GM23338 (cell line): ENCODE data around the gene IL19. TPM values are rescaled to one million over a fixed set of nuclear protein-coding genes. Genes with fewer than 3 reads are reported as not detected.

ENCODE experiments used
- ATAC-seq: fragments of 200-7000 bp; cut with Tn5 transposase; 3 replicates; pipeline ENCODE4 v1.9.1; 2020
- DNase-seq: peaks from one replicate; pipeline ENCODE4 v3.0.0-alpha.2; 2015; ENCODE audit warnings: low spot score
- H2AFZ ChIP-seq: fragments of 200-600 bp; sonication (generic); 2 replicates; pipeline ENCODE4 v1.8.0; 2016; ENCODE audit warnings: antibody characterized with exemption, mild to moderate bottlenecking, moderate library complexity
- H3F3A ChIP-seq: fragments of 200-600 bp; sonication (generic); replicated peaks from 2 replicates; pipeline ENCODE4 v1.8.0; 2017; ENCODE audit warnings: antibody characterized with exemption, mixed run types, low read depth
- H3K27ac ChIP-seq: fragments of 200-600 bp; sonication (generic); 2 replicates; pipeline ENCODE4 v1.6.1; 2016; ENCODE audit warnings: low read depth
- H3K27me3 ChIP-seq: fragments of 200-600 bp; sonication (generic); 2 replicates; pipeline ENCODE4 v1.8.0; 2016; ENCODE audit warnings: mild to moderate bottlenecking, mixed run types, moderate library complexity; ENCODE audit not compliant: insufficient read depth
- H3K36me3 ChIP-seq: fragments of 200-600 bp; sonication (generic); 2 replicates; pipeline ENCODE4 v1.8.0; 2016; ENCODE audit warnings: mild to moderate bottlenecking; ENCODE audit not compliant: insufficient read depth
- H3K4me1 ChIP-seq: fragments of 200-600 bp; sonication (generic); 2 replicates; pipeline ENCODE4 v1.8.0; 2016; ENCODE audit warnings: mild to moderate bottlenecking, moderate library complexity; ENCODE audit not compliant: insufficient read depth
- H3K4me2 ChIP-seq: fragments of 200-600 bp; sonication (generic); 2 replicates; pipeline ENCODE4 v1.7.1; 2017; ENCODE audit warnings: mixed run types
- H3K4me3 ChIP-seq: fragments of 200-600 bp; sonication (generic); 2 replicates; pipeline ENCODE4 v1.6.1; 2016; ENCODE audit warnings: mixed run types
- H3K79me2 ChIP-seq: fragments of 200-600 bp; sonication (generic); replicated peaks from 2 replicates; pipeline ENCODE4 v1.8.0; 2017; ENCODE audit warnings: mild to moderate bottlenecking; ENCODE audit not compliant: insufficient read depth
- H3K9me2 ChIP-seq: fragments of 200-600 bp; sonication (generic); 2 replicates; pipeline ENCODE4 v1.8.0; 2017; ENCODE audit not compliant: insufficient read depth
- H4K20me1 ChIP-seq: fragments of 200-600 bp; sonication (generic); replicated peaks from 2 replicates; pipeline ENCODE4 v1.8.0; 2017; ENCODE audit warnings: mild to moderate bottlenecking; ENCODE audit not compliant: insufficient read depth
- H3K27ac Mint-ChIP-seq: 2 replicates; pipeline ENCODE4 v1.8.0; 2020; ENCODE audit warnings: inconsistent platforms, mild to moderate bottlenecking, moderate library complexity, mixed read lengths
- H3K27me3 Mint-ChIP-seq: 3 replicates; pipeline ENCODE4 v1.8.0; 2022; ENCODE audit warnings: low read depth, mild to moderate bottlenecking, moderate library complexity, mixed read lengths, inconsistent platforms; ENCODE audit not compliant: insufficient read depth, poor library complexity
- H3K36me3 Mint-ChIP-seq: 3 replicates; pipeline ENCODE4 v1.8.0; 2021; ENCODE audit warnings: low read depth, mild to moderate bottlenecking, inconsistent platforms, moderate library complexity, mixed read lengths
- H3K4me1 Mint-ChIP-seq: 3 replicates; pipeline ENCODE4 v1.8.0; 2020; ENCODE audit warnings: mild to moderate bottlenecking, inconsistent platforms, mixed read lengths
- H3K4me3 Mint-ChIP-seq: 3 replicates; pipeline ENCODE4 v1.8.0; 2021; ENCODE audit warnings: moderate library complexity, mild to moderate bottlenecking, inconsistent platforms, mixed read lengths
- H3K9me3 Mint-ChIP-seq: 3 replicates; pipeline ENCODE4 v1.8.0; 2020; ENCODE audit warnings: moderate library complexity, mild to moderate bottlenecking, inconsistent platforms, mixed read lengths
- CTCF ChIP-seq, 2 experiments: fragments of 200-600 bp in 1 of 2; sonication (generic) in 1 of 2; conservative IDR thresholded peaks; 2 replicates each; pipeline versions ENCODE4 v1.5.1 to v1.6.1; 2016 to 2017; ENCODE audit warnings: antibody characterized with exemption in 2 of 2, low read depth in 2 of 2, mild to moderate bottlenecking in 2 of 2, moderate library complexity in 1 of 2
- EZH2 ChIP-seq: fragments of 200-600 bp; sonication (generic); IDR thresholded peaks from one replicate; pipeline ENCODE4 v1.8.0; 2017; ENCODE audit warnings: antibody characterized with exemption, mild to moderate bottlenecking, low read depth; ENCODE audit not compliant: unreplicated experiment
- EZH2phosphoT487 ChIP-seq: fragments of 200-600 bp; sonication (generic); IDR thresholded peaks from one replicate; pipeline ENCODE4 v1.8.1; 2018; ENCODE audit warnings: antibody characterized with exemption; ENCODE audit not compliant: unreplicated experiment
- NANOG ChIP-seq: IDR thresholded peaks from 2 replicates; pipeline ENCODE4 v1.6.1; 2016; ENCODE audit warnings: antibody characterized with exemption, borderline replicate concordance
- POLR2AphosphoS5 ChIP-seq: IDR thresholded peaks from 2 replicates; pipeline ENCODE4 v1.6.1; 2016; ENCODE audit warnings: antibody characterized with exemption, low read depth
- REST ChIP-seq: IDR thresholded peaks from one replicate; pipeline ENCODE4 v1.6.1; 2018; ENCODE audit warnings: antibody characterized with exemption; ENCODE audit not compliant: unreplicated experiment
- ZNF114 ChIP-seq: fragments of 250-450 bp; sonication (Bioruptor Pico); IDR thresholded peaks from 2 replicates; pipeline ENCODE4 v1.5.0; 2020; ENCODE audit warnings: mild to moderate bottlenecking, moderate library complexity
- ZNF462 ChIP-seq: fragments of 250-450 bp; sonication (Bioruptor Pico); IDR thresholded peaks from 2 replicates; pipeline ENCODE4 v1.5.0; 2020; ENCODE audit warnings: mild to moderate bottlenecking, moderate library complexity
- polyA plus RNA-seq: library from polyadenylated mRNA; unstranded; fragments of >200 nt; fragmentation: Nextera tagmentation; extraction: Ambion mirVana; gene quantifications from 2 replicates; pipeline ENCODE4 v1.2.1, GENCODE V29; 2016
- total RNA-seq: library from RNA; depleted of rRNA; stranded (reverse); fragments of >200 nt; shearing (Covaris generic); gene quantifications from 2 replicates; pipeline ENCODE4 v1.2.3, GENCODE V29; 2014

The IL19 gene
- total and polyA plus RNA-seq, 2 experiments from 2014 or later: not detected

- no peak for TF ChIP-seq REST
- TF ChIP-seq NANOG: no peak
- TF ChIP-seq ZNF462 (CRISPR knock-in tag): no peak
Measured at GRCh38 chr1:206824331-206824730, 53.8 kb downstream of the IL19 start (continued).

GRCh38 chr1:206826394-206826793 lies 55.8 kb downstream of the IL19 start:
- no peak overlapping the region for H3K27ac ChIP-seq
- H3F3A ChIP-seq: no peaks in the 10 kb centered on the region
- Mint-ChIP-seq H3K4me1 (peaks cover 5% of the 10 kb centered on the region; the same call in 2 of the 3 replicates), H3K4me3 (no peak overlapping the region), H3K36me3 (no peaks in the 10 kb centered on the region), H3K9me3 (no peaks in the 10 kb centered on the region), H3K27ac (no peak overlapping the region; the same call in 1 of the 2 replicates), H3K27me3 (no peaks in the 10 kb centered on the region)
- no peaks in the 10 kb centered on the region for H3K79me2 ChIP-seq
- no peak overlapping the region for H3K4me2 ChIP-seq
- no peak for TF ChIP-seq EZH2
- no peak for TF ChIP-seq REST
- TF ChIP-seq ZNF114 (CRISPR knock-in tag): no peak
- no peak for TF ChIP-seq CTCF (conservative IDR thresholded peaks at IDR 0.05; ENCODE audit: low read depth in 2 of 2)
- no peak for TF ChIP-seq EZH2phosphoT487
- TF ChIP-seq POLR2AphosphoS5: no peak
- DNase-seq (no peak), ATAC-seq (no peak)
- no peaks in the 10 kb centered on the region for H3K27me3 ChIP-seq
- H2AFZ ChIP-seq: peak overlapping the region; percentile 78
- no peaks in the 10 kb centered on the region for H3K36me3 ChIP-seq
- no peak overlapping the region for H3K4me3 ChIP-seq
- no peaks in the 10 kb centered on the region for H4K20me1 ChIP-seq
- no peaks in the 10 kb centered on the region for H3K9me2 ChIP-seq
- H3K4me1 ChIP-seq: no peaks in the 10 kb centered on the region; the same call in 1 of the 2 replicates
